H1 (cell line): Measurements from ENCODE around the gene PRXL2B. TPM values are rescaled to one million over a fixed set of nuclear protein-coding genes. Genes with fewer than 3 reads are reported as not detected.

ENCODE experiments used
- ATF2 ChIP-seq: IDR thresholded peaks from 2 replicates; pipeline ENCODE4 v1.6.1; 2012; ENCODE audit warnings: low read length, inconsistent platforms
- BACH1 ChIP-seq: IDR thresholded peaks from 2 replicates; pipeline ENCODE4 v1.6.1; 2012; ENCODE audit warnings: low read length, improper control_type of control experiment
- BRCA1 ChIP-seq: IDR thresholded peaks from 2 replicates; pipeline ENCODE4 v1.6.1; 2012; ENCODE audit warnings: low read depth, low read length, improper control_type of control experiment
- CBX5 ChIP-seq: fragments of 300-800, 300-1000 bp; sonication (generic); IDR thresholded peaks from 2 replicates; pipeline ENCODE4 v1.7.1; 2016; ENCODE audit warnings: antibody characterized with exemption, low read length, low read depth
- FOSL1 ChIP-seq: IDR thresholded peaks from 2 replicates; pipeline ENCODE4 v1.6.1; 2011; ENCODE audit warnings: mild to moderate bottlenecking, low read depth, low read length, moderate library complexity; ENCODE audit not compliant: insufficient read depth
- GABPA ChIP-seq: IDR thresholded peaks from 2 replicates; pipeline ENCODE4 v1.6.1; 2011; ENCODE audit warnings: mild to moderate bottlenecking, low read length, moderate library complexity, borderline replicate concordance; ENCODE audit not compliant: insufficient read depth
- GTF2F1 ChIP-seq: IDR thresholded peaks from 2 replicates; pipeline ENCODE4 v1.6.1; 2012; ENCODE audit warnings: low read depth, low read length, improper control_type of control experiment, borderline replicate concordance
- HDAC6 ChIP-seq: IDR thresholded peaks from one replicate; pipeline ENCODE4 v1.7.1; 2012; ENCODE audit warnings: low read depth, mild to moderate bottlenecking, inconsistent platforms, low read length, moderate library complexity
- POLR2A ChIP-seq, 2 experiments: IDR thresholded peaks; 1 replicate in 1 of 2; 2 replicates in 1 of 2; pipeline ENCODE4 v1.6.1; 2011; ENCODE audit warnings: low read depth in 2 of 2, low read length in 2 of 2, mild to moderate bottlenecking in 2 of 2; ENCODE audit errors: control extremely low read depth in 1 of 2
- TCF12 ChIP-seq: IDR thresholded peaks from 2 replicates; pipeline ENCODE4 v1.6.1; 2011; ENCODE audit warnings: low read depth, mild to moderate bottlenecking, low read length
- TEAD4 ChIP-seq: IDR thresholded peaks from 2 replicates; pipeline ENCODE4 v1.6.1; 2012; ENCODE audit warnings: low read depth, low read length, inconsistent platforms, mixed read lengths
- USF2 ChIP-seq: IDR thresholded peaks from 2 replicates; pipeline ENCODE4 v1.6.1; 2011; ENCODE audit warnings: low read length, improper control_type of control experiment
- polyA plus RNA-seq, 7 experiments: library from polyadenylated mRNA; depleted of rRNA in 3 of 7; stranded (reverse) in 5 of 7; unstranded in 2 of 7; fragments of >200 nt in 5 of 7; fragments of 200-250 nt in 2 of 7; gene quantifications; 1 replicate in 5 of 7; 2 replicates in 1 of 7; 4 replicates in 1 of 7; pipeline versions ENCODE4 v1.2.1 to v1.2.3, GENCODE V29; 2011 to 2013; ENCODE audit warnings: missing spikeins in 2 of 7, mixed read lengths in 2 of 7
- total RNA-seq: library from RNA; stranded (reverse); fragmentation: NEBNext Ultra II Directional; extraction: Animal tissue kit (Norgen Biotek cat#: 25700); gene quantifications from 2 replicates; pipeline ENCODE4 v1.2.1, GENCODE V29; 2021
- TF ChIP-seq, protein P1 (sequence below): IDR thresholded peaks from 2 replicates; pipeline ENCODE4 v1.6.1; 2011; ENCODE audit warnings: low read depth, mild to moderate bottlenecking, low read length; ENCODE audit not compliant: insufficient read depth
- TF ChIP-seq, protein P2 (sequence below), 3 experiments: IDR thresholded peaks; 1 replicate in 2 of 3; 2 replicates in 1 of 3; pipeline versions ENCODE4 v1.5.1 to v1.6.1; 2011; ENCODE audit warnings: low read length in 3 of 3, mild to moderate bottlenecking in 3 of 3, inconsistent platforms in 2 of 3, low read depth in 1 of 3, moderate library complexity in 1 of 3; ENCODE audit not compliant: insufficient read depth in 1 of 3; ENCODE audit errors: control extremely low read depth in 1 of 3

Gene PRXL2B
- total and polyA plus RNA-seq, 2 of the 8 experiments (the other 6 are each of a cell fraction or from before 2014, with no cell fraction given), result 35.3 to 46.0 TPM

- TF ChIP-seq, protein P1, sequence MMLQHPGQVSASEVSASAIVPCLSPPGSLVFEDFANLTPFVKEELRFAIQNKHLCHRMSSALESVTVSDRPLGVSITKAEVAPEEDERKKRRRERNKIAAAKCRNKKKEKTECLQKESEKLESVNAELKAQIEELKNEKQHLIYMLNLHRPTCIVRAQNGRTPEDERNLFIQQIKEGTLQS, result peak; percentile 48; the same call in 1 of the 2 replicates
- TF ChIP-seq ATF2 (no peak), TCF12 (no peak), POLR2A (IDR thresholded peaks at IDR 0.05; ENCODE audit: control extremely low read depth in 1 of 2, low read depth in 2 of 2, low read length in 2 of 2) (peak in 1 of 2 experiments; percentile 78; a peak in 2 of 3 replicates), USF2 (peak; percentile 92), BRCA1 (no peak), TEAD4 (no peak), HDAC6 (no peak), CBX5 (no peak), GABPA (no peak), FOSL1 (no peak), GTF2F1 (no peak), BACH1 (no peak)
- TF ChIP-seq, protein P2, sequence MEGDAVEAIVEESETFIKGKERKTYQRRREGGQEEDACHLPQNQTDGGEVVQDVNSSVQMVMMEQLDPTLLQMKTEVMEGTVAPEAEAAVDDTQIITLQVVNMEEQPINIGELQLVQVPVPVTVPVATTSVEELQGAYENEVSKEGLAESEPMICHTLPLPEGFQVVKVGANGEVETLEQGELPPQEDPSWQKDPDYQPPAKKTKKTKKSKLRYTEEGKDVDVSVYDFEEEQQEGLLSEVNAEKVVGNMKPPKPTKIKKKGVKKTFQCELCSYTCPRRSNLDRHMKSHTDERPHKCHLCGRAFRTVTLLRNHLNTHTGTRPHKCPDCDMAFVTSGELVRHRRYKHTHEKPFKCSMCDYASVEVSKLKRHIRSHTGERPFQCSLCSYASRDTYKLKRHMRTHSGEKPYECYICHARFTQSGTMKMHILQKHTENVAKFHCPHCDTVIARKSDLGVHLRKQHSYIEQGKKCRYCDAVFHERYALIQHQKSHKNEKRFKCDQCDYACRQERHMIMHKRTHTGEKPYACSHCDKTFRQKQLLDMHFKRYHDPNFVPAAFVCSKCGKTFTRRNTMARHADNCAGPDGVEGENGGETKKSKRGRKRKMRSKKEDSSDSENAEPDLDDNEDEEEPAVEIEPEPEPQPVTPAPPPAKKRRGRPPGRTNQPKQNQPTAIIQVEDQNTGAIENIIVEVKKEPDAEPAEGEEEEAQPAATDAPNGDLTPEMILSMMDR (IDR thresholded peaks at IDR 0.05; ENCODE audit: control extremely low read depth in 1 of 3, insufficient read depth in 1 of 3, low read depth in 1 of 3, low read length in 3 of 3), result no peak
Observed at GRCh38 chr1:2545754-2546514, 40.6 kb upstream of the PRXL2B start (continued).
